Transverse colon (tissue), 3 donors: ENCODE data around the gene SCN4B.

Experiments
- EP300 ChIP-seq: sonication (generic); formaldehyde crosslinking; IDR thresholded peaks from one replicate; pipeline ENCODE4 v1.6.1; 2017; ENCODE audit warnings: antibody characterized with exemption, low read depth
- POLR2A ChIP-seq: fragments of 450-650 bp; IDR thresholded peaks from one replicate; pipeline ENCODE4 v1.6.1; 2016; ENCODE audit warnings: antibody characterized with exemption, mild to moderate bottlenecking, moderate library complexity
- TF ChIP-seq, protein P1 (sequence below), 5 experiments: fragments of 200-600 bp in 3 of 5; fragments of 450-650 bp in 2 of 5; sonication (generic) in 3 of 5; IDR thresholded peaks; 1 replicate in 2 of 5; 2 replicates in 3 of 5; pipeline ENCODE4 v1.5.1; 2016 to 2017; ENCODE audit warnings: antibody characterized with exemption in 5 of 5, inconsistent platforms in 3 of 5, mild to moderate bottlenecking in 2 of 5, moderate library complexity in 1 of 5

DNA sequence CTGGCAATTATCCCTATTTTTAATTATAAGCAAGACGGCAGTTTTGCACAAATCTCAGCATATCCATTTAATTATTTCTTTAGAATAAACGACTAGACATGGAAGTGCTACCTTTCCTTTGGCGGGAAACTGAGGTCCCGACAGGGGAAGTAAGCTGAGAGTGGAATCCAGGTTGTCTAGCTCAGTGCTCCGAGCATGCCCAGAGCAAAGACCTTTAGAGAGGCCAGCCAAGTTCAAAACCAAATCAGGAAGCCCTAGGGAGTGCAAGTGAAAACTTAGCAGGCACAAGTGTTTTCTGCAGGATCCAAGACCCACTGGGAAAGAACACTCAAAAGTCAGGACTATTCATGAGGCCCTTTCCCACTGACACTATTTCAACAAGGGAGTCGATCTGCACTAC, 46.5 kb upstream of the SCN4B start:
- no peak for TF ChIP-seq POLR2A
- no peak for TF ChIP-seq EP300
- TF ChIP-seq, protein P1, sequence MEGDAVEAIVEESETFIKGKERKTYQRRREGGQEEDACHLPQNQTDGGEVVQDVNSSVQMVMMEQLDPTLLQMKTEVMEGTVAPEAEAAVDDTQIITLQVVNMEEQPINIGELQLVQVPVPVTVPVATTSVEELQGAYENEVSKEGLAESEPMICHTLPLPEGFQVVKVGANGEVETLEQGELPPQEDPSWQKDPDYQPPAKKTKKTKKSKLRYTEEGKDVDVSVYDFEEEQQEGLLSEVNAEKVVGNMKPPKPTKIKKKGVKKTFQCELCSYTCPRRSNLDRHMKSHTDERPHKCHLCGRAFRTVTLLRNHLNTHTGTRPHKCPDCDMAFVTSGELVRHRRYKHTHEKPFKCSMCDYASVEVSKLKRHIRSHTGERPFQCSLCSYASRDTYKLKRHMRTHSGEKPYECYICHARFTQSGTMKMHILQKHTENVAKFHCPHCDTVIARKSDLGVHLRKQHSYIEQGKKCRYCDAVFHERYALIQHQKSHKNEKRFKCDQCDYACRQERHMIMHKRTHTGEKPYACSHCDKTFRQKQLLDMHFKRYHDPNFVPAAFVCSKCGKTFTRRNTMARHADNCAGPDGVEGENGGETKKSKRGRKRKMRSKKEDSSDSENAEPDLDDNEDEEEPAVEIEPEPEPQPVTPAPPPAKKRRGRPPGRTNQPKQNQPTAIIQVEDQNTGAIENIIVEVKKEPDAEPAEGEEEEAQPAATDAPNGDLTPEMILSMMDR (IDR thresholded peaks at IDR 0.05) = no peak
